Activated naive CD8-positive, alpha-beta T cell treated with anti-CD3 and anti-CD28 coated beads for 36 hours (primary cell): ENCODE measurements around the gene SRBD1. TPM values are rescaled to one million over a fixed set of nuclear protein-coding genes. Genes with fewer than 3 reads are reported as not detected.

ENCODE experiments used
- DNase-seq: peaks from one replicate; pipeline ENCODE4 v3.0.0; 2021
- H3K27ac Mint-ChIP-seq: one replicate; pipeline ENCODE4 v1.8.0; 2022; ENCODE audit warnings: mild to moderate bottlenecking, moderate library complexity, mixed read lengths
- H3K27me3 Mint-ChIP-seq: one replicate; pipeline ENCODE4 v1.8.0; 2022; ENCODE audit warnings: mild to moderate bottlenecking, mixed read lengths
- H3K36me3 Mint-ChIP-seq: one replicate; pipeline ENCODE4 v1.8.0; 2021; ENCODE audit warnings: mild to moderate bottlenecking, mixed read lengths
- H3K4me1 Mint-ChIP-seq: one replicate; pipeline ENCODE4 v1.8.0; 2021; ENCODE audit warnings: mixed read lengths
- H3K4me3 Mint-ChIP-seq: one replicate; pipeline ENCODE4 v1.8.0; 2022; ENCODE audit warnings: mild to moderate bottlenecking, moderate library complexity, mixed read lengths
- H3K9me3 Mint-ChIP-seq: one replicate; pipeline ENCODE4 v1.8.0; 2022; ENCODE audit warnings: mixed read lengths
- total RNA-seq, 2 experiments: library from RNA; stranded (reverse); gene quantifications; one replicate each; pipeline ENCODE4 v1.2.3, GENCODE V29; 2021

Gene SRBD1
- total RNA-seq, 2 experiments from 2014 or later: 18.2 to 19.1 TPM

DNA sequence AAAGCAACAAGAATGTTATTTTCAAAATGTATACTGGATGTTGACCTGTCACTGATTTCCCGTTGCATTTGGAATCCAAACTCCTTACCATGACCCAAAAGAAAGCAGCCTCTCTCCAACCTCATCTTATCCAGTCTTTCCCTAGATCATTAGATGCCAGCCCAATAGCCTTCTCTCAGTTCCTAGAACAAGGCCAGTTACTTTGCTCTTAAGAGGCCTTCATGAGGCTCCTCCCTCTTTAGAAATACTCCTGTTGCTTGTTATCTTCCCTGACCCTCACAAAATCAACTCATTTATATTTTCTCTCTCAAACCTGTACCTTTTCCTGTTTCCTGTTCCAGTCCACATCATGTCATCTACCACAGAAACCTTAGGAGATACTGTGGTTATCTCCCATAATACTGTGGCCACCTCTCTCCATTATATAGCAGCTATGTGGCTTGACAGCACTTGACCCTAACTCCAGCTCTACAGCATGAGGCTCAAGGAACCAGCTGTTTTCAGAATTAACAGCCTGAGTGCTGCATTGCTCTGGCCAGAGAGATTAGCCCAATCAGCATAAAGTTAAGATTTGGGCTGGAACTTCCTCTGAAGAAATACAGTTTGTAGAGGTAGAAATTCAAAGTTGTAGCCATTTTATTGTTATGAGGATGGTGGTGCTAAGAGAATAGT, 22.8 kb downstream of the SRBD1 start:
- peaks cover 43% of the 10 kb centered on the region for H3K36me3 Mint-ChIP-seq
- H3K4me1 Mint-ChIP-seq: peaks cover 16% of the 10 kb centered on the region
- no peak overlapping the region for H3K27ac Mint-ChIP-seq
- no peak overlapping the region for H3K4me3 Mint-ChIP-seq
- peaks cover 2% of the 10 kb centered on the region for H3K9me3 Mint-ChIP-seq
- DNase-seq: no peak
- H3K27me3 Mint-ChIP-seq: no peaks in the 10 kb centered on the region

DNA sequence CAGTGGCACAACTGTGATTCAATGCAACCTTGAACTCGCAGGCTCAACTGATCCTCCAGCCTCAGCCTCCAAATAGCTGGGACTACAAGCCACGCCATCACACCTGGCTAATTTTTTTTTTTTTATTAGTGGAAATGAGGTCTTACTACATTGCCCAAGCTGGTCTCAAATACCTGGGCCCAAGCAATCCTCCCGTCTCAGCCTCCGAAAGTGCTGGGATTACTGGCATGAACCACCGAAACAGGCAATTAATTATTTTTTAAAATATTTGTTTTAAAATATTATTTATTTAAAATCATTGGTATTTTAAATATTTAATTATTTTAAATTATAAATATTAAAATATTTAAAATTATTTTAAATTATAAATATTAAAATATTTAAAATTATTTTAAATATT, 24.5 kb downstream of the SRBD1 start:
- H3K4me3 Mint-ChIP-seq: no peak overlapping the region
- no peaks in the 10 kb centered on the region for H3K27me3 Mint-ChIP-seq
- no peaks in the 10 kb centered on the region for H3K9me3 Mint-ChIP-seq
- no peak overlapping the region for H3K27ac Mint-ChIP-seq
- H3K4me1 Mint-ChIP-seq: peaks cover 16% of the 10 kb centered on the region
- peaks cover 32% of the 10 kb centered on the region for H3K36me3 Mint-ChIP-seq
- no peak for DNase-seq

GRCh38 chr2:45585267-45585861, 25.7 kb downstream of the SRBD1 start:
- H3K36me3 Mint-ChIP-seq: peaks cover 25% of the 10 kb centered on the region
- peaks cover 16% of the 10 kb centered on the region for H3K4me1 Mint-ChIP-seq
- no peaks in the 10 kb centered on the region for H3K27me3 Mint-ChIP-seq
- no peak for DNase-seq
- no peaks in the 10 kb centered on the region for H3K9me3 Mint-ChIP-seq
- H3K4me3 Mint-ChIP-seq: no peak overlapping the region
- no peak overlapping the region for H3K27ac Mint-ChIP-seq

- Mint-ChIP-seq H3K36me3 (peaks cover 14% of the 10 kb centered on the region), H3K27ac (no peak overlapping the region), H3K4me1 (peaks cover 12% of the 10 kb centered on the region), H3K9me3 (no peaks in the 10 kb centered on the region), H3K4me3 (no peak overlapping the region), H3K27me3 (no peaks in the 10 kb centered on the region)
- no peak for DNase-seq
Measured at GRCh38 chr2:45583977-45584376, 27.1 kb downstream of the SRBD1 start.

- Mint-ChIP-seq H3K4me3 (no peak overlapping the region), H3K4me1 (no peaks in the 10 kb centered on the region), H3K36me3 (peaks cover 11% of the 10 kb centered on the region), H3K27me3 (no peaks in the 10 kb centered on the region), H3K9me3 (no peaks in the 10 kb centered on the region), H3K27ac (no peak overlapping the region)
- no peak for DNase-seq
Measured at GRCh38 chr2:45582522-45582921, 28.5 kb downstream of the SRBD1 start.

DNA sequence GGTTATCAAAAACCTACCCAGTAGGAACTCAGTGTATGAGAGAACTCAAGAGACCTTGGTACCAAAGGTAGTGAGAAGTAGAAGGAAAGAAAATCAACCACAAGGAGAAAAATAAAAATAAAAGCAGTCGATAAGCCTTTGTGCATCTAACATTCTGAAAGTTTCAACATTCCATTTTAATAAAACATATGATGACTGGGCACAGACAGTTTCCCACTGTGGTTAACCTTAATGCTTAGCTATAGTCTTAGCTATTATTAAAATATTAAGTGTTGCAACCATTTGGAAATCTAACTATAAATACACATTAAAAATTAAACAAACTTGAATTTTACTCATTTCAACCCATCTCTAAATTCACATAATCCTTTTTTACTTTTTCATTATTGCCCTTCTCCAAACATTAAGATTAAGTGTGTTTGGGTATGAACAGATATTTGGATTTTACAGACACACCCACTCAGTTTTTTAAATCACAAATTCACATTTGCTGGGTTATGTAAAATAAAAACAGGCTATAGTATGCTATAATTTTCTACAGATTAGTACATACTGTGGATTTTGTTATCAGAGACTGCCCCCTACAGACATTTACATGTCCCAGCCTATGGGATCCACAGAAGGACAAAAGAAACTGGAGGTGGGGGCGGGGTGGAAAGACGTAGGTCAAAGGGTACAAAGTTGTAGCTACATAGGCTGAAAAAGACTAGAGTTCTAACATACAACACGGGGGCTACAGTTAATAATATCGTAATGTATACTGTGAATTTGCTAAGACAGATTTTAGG, 32.8 kb downstream of the SRBD1 start:
- Mint-ChIP-seq H3K4me1 (peaks cover 2% of the 10 kb centered on the region), H3K36me3 (peaks cover 16% of the 10 kb centered on the region)
- no peak for DNase-seq

GRCh38 chr2:45577441-45577840, 33.6 kb downstream of the SRBD1 start:
- Mint-ChIP-seq H3K27me3 (no peaks in the 10 kb centered on the region), H3K36me3 (peaks cover 20% of the 10 kb centered on the region), H3K4me1 (peaks cover 2% of the 10 kb centered on the region), H3K4me3 (no peak overlapping the region), H3K9me3 (no peaks in the 10 kb centered on the region), H3K27ac (no peak overlapping the region)
- DNase-seq: no peak

More for the DNA sequence above, 32.8 kb downstream of the SRBD1 start:
- Mint-ChIP-seq H3K9me3 (no peaks in the 10 kb centered on the region), H3K4me3 (no peak overlapping the region), H3K27ac (no peak overlapping the region), H3K27me3 (no peaks in the 10 kb centered on the region)

DNA sequence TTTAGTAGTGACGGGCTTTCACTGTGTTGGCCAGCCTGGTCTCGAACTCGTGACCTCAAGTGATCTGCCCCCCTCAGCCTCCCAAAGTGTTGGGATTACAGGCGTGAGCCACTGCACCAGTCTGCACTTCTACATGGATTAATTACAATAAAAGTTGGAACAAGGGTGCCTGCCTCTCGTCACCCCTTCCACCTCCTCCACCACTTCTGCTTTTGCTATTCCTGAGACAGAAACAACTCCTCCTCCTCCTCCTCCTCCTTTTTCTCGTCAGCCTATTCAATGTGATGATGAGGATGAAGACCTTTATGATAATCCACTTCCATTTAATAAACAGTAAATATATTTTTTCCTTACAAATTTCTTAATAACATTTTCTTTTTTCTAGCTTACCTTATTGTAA, 35.2 kb downstream of the SRBD1 start:
- no peaks in the 10 kb centered on the region for H3K9me3 Mint-ChIP-seq
- no peaks in the 10 kb centered on the region for H3K27me3 Mint-ChIP-seq
- H3K27ac Mint-ChIP-seq: no peak overlapping the region
- H3K4me3 Mint-ChIP-seq: no peak overlapping the region
- H3K36me3 Mint-ChIP-seq: peaks cover 27% of the 10 kb centered on the region
- no peak for DNase-seq
- H3K4me1 Mint-ChIP-seq: peaks cover 2% of the 10 kb centered on the region

DNA sequence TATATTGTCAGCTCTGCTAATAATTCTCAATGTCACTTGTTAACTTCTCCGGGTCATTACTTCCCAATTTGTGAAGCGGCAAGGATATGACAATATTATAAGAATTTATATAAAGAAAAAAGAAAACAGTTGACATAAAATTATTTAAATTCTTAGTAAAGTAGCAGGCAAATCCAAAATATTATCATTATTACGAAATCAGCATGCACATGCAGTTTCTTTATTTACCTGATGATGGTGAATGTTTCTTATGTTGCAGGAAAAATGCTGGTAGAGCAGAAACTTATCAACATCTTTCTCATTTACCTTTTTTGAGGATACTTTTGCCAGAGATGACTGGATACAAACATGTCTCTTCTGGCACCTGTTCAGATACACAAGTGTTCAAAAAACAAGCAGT, 38.1 kb downstream of the SRBD1 start:
- no peak for DNase-seq
- Mint-ChIP-seq H3K4me1 (peaks cover 7% of the 10 kb centered on the region), H3K9me3 (no peaks in the 10 kb centered on the region), H3K27ac (no peak overlapping the region), H3K27me3 (no peaks in the 10 kb centered on the region), H3K36me3 (peaks cover 45% of the 10 kb centered on the region), H3K4me3 (no peak overlapping the region)

DNA sequence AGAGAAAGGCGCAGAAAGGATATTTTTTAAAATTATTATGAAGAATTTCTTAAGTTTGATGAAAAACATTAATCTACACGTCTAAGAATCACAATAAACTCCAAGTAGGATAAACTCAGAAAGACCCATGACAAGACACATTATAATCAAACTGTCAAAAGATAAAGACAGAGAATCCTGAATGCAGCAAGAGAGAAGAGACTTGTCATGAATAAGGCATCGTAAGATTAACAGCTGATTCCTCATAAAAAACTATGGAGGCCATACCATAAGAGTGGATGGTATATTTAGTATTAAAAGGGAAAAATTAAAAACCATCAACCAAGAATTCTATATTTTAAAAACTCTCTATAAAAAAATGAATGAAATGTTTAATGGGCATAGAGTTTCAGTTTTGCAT, 39.1 kb downstream of the SRBD1 start:
- Mint-ChIP-seq H3K36me3 (peaks cover 46% of the 10 kb centered on the region), H3K4me1 (peaks cover 10% of the 10 kb centered on the region), H3K4me3 (no peak overlapping the region), H3K27me3 (no peaks in the 10 kb centered on the region), H3K9me3 (no peaks in the 10 kb centered on the region), H3K27ac (no peak overlapping the region)
- no peak for DNase-seq

- Mint-ChIP-seq H3K9me3 (no peaks in the 10 kb centered on the region), H3K27me3 (no peaks in the 10 kb centered on the region), H3K4me1 (peaks cover 12% of the 10 kb centered on the region), H3K36me3 (peaks cover 50% of the 10 kb centered on the region), H3K4me3 (no peak overlapping the region), H3K27ac (no peak overlapping the region)
- DNase-seq: no peak
Measured at GRCh38 chr2:45570671-45571334, 40.3 kb downstream of the SRBD1 start.

DNA sequence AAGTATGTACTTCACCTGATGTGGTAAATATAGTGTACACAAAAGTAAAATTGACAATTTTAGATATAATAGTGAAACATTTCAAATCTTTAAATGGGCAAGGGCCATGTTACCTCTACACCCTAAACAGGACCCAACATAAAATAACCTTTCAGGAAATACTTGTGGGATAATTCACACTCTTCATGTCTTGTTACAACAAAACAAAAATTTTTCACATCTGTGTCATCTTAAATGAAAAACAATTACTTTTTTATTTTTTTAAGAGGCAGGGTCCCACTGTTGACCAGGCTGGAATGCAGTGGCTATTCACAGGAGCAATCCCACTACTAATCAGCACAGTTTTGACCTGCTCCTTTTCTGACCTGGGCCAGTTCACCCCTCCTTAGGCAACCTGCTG, 42.1 kb downstream of the SRBD1 start:
- Mint-ChIP-seq H3K4me3 (no peak overlapping the region), H3K27me3 (no peaks in the 10 kb centered on the region), H3K27ac (peak overlapping the region; percentile 29), H3K36me3 (peaks cover 52% of the 10 kb centered on the region), H3K4me1 (peaks cover 12% of the 10 kb centered on the region), H3K9me3 (no peaks in the 10 kb centered on the region)
- no peak for DNase-seq

GRCh38 chr2:45567974-45568789, 42.9 kb downstream of the SRBD1 start:
- no peaks in the 10 kb centered on the region for H3K9me3 Mint-ChIP-seq
- H3K27me3 Mint-ChIP-seq: no peaks in the 10 kb centered on the region
- H3K4me3 Mint-ChIP-seq: peak overlapping the region; percentile 72
- H3K36me3 Mint-ChIP-seq: peaks cover 49% of the 10 kb centered on the region
- no peak for DNase-seq
- peak overlapping the region; percentile 93 for H3K27ac Mint-ChIP-seq
- peaks cover 10% of the 10 kb centered on the region for H3K4me1 Mint-ChIP-seq

GRCh38 chr2:45567288-45567963, 43.6 kb downstream of the SRBD1 start:
- no peaks in the 10 kb centered on the region for H3K9me3 Mint-ChIP-seq
- peak overlapping the region; percentile 93 for H3K27ac Mint-ChIP-seq
- H3K27me3 Mint-ChIP-seq: no peaks in the 10 kb centered on the region
- peaks cover 46% of the 10 kb centered on the region for H3K36me3 Mint-ChIP-seq
- H3K4me3 Mint-ChIP-seq: peak overlapping the region; percentile 72
- DNase-seq: no peak
- H3K4me1 Mint-ChIP-seq: peaks cover 10% of the 10 kb centered on the region
